Stimulated activated CD4-positive, alpha-beta T cell treated with anti-CD3 and anti-CD28 coated beads, Interleukin-4, amount 100 ng/mL, for 24 hours (primary cell): ENCODE measurements around the gene UTS2R.
"Not testable (repeated sequence)": the region's sequence is repeated elsewhere in the genome, so short reads cannot be mapped to it uniquely, and the experiment has no call there.

Experiments used
- DNase-seq: peaks from one replicate; pipeline ENCODE4 v3.0.0-alpha.2; 2020

UTS2R gene

DNA sequence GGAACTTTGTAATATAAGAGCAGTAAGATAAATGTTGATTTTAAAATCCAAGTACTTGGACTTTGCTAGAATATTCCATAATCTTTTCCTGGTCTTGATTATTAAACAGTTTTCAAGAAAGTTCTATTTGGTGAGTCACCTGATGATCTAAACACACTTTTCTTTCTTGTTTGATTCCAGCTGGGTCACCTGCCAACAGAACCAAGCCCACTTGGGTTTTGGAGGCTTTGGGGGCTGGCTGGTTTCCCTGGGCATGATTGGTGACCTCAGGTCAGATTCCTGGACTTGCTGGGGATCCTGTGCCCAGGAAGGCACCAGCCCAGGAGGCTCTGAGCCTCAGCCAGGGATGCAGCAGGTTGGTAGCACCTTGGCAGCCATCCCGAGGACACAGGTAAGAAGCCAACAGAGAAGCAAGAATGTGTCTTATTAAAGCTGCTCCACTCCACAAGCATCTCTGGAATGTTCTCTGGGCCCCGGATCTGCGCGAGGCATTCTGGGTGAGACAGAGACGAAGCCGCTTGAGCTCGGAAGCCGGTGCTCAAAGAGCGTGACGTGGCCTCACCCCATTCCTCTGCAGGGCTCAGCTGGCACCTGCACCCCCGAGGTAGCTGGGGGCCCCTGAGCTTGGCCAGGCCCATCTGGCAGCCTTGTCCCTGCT, 15.7 kb upstream of the UTS2R start:
- DNase-seq = no peak

DNA sequence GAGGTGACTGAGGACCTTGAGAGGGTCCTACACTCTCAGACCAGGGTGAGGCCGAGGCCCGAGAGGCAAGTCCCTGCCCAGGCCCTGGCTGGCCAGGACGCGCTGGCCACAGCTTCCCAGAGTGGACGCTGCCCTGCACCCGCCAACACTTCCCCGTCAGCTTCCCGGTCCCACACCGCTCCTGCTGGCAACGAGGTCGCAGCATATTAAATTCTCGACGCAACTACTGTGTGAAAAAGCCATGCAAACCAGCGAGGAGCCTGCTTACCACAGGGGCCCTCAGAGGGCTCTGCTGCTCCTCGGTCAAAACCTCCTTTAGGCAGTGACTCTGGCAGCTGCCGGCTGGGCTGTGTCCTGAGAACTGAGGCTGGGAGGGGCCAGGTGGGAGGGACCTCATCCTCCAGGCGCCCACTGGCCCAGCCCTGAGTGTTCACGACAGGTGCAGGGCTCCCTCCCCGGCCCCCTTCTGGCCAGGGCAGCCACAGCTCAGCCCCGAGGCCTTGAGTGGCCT, 14.7 kb upstream of the UTS2R start:
- DNase-seq = no peak

DNA sequence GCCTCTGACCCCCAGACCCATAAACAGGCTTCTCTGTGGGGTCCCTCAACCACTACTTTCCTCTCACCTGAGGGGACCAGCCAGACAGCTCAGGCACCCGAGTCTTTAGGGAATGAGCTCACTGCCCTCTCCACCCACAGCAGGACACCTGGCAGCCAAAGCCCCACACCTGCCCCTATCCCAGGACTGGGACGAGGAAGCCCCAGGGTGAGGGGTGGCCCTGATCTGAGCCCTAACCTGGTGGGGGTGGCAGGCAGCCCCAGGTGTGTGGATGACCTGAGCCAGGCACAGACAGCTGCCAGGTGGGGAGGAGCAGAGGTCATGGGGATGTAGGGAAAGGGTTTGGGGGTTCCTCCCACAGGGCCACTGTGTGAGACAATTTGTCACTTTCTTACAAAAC, 14.2 kb upstream of the UTS2R start:
- DNase-seq = no peak

DNA sequence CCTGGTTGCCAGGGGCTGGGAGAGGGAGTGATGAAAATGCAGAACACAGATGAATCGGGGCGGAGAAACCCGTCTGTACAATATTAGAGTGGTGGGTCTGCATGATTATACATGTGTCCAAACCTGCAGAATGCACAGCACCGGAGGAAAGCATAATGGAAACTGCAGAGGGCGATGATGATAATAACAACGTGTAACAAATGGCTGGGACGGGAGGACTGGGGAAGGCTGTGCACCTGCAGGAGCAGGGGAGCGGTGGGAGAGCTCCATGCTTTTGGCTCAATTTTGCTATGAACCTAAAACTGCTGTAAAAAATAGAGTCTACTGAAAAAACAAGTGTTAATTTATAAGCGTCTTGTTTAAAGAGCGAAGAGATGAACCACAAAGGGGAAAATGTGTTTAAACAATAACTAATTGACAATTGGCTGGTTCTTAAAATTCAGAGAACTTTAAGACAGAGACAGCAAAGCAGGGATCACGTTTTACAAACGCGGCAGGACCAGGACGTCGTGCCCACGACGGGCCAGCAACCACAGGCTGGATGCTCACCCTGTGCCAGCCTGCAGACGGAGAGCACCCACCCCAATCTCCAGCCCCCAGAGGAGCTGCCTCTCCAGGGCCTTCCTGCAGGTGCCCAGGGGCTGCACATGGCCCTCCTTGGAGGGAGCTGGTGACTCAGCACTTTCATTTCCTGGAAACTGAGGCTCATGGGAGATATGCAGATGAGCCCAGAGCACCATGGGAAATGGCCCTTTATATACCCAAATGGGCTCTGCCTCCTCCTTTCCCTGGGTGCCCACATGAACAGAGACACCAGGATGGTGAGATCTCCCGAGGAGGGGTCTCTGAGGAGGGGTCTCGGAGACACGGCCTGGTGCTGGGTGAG, 12.9 kb upstream of the UTS2R start, which contains the start of gene TEX19:
Gene TEX19, plus strand, starts transcription at position 783 of the 886 bp plus-strand sequence. CDS start 2,904 bp downstream, outside the sequence.
- peak; percentile 21 for DNase-seq

DNA sequence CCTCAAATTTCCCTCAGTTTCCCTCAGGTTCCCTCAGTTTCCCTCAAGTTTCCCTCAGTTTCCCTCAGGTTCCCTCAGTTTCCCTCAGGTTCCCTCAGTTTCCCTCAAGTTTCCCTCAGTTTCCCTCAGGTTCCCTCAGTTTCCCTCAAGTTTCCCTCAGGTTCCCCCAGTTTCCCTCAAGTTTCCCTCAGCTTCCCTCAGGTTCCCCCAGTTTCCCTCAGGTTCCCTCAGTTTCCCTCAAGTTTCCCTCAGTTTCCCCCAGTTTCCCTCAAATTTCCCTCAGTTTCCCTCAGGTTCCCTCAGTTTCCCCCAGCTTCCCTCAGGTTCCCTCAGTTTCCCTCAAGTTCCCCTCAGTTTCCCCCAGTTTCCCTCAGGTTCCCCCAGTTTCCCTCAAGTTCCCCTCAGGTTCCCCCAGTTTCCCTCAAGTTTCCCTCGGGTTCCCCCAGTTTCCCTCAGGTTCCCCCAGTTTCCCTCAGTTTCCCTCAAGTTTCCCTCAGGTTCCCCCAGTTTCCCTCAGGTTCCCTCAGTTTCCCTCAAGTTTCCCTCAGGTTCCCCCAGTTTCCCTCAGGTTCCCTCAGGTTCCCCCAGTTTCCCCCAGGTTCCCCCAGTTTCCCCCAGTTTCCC, 12.0 kb upstream of the UTS2R start:
- not testable (repeated sequence) for DNase-seq

DNA sequence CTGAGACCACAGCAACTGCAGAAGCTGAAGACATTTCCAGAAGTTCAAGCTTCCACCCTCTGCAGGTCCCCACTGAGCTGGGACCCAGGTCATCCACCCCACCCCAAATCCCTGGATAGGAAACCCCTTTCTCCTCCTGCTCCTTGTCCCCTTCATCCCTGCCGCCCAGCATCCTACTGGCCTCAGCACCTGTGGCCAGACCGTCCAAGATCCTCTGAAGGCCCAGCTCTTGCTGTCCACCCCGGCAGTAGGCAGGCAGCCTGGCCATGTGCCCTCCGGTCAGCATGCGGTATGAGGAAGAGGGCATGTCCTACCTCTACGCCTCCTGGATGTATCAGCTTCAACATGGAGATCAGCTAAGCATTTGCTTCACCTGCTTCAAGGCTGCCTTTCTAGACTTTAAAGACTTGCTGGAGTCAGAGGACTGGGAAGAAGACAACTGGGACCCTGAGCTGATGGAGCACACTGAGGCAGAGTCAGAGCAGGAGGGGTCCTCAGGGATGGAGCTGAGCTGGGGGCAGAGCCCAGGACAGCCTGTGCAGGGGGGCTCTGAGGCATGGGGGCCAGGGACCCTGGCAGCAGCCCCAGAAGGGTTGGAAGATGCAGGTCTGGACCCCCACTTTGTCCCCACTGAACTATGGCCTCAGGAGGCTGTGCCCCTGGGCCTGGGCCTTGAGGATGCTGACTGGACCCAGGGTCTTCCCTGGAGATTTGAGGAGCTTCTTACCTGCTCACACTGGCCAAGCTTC, 9.5 kb upstream of the UTS2R start:
- no peak for DNase-seq

DNA sequence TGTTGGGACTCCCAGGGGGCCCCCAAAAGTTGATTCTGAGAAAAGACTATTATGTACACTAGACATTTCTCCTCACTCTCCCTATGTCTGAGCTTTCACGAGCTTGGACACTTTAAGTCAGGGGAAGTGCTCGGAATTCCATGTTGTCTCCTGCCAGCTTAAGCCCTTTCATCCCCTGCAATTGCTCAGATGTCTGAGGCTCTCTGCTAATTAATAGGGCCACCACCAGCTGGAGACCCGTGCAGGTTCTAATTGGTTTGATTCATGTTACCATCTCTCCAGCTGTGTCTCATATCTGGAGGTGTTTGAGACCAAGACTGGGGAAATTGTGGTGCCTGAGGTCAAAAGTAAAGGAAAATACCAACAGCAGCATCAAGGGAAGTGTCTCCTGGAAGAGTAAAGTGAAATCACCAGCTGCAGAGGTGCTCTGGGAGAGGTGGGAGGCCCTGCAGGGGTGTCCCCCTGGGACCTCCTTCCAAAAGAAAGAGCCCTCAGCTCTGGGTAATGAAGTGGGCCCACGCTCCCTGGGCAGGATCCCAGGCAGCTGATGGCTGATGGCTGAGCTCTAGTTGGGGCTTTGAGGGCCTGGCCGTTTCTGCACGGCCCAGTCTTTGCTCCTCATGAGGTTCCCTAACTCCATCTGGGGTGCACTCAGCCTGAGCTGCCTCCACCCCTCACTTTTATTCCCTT, 5.8 kb upstream of the UTS2R start:
- no peak for DNase-seq

DNA sequence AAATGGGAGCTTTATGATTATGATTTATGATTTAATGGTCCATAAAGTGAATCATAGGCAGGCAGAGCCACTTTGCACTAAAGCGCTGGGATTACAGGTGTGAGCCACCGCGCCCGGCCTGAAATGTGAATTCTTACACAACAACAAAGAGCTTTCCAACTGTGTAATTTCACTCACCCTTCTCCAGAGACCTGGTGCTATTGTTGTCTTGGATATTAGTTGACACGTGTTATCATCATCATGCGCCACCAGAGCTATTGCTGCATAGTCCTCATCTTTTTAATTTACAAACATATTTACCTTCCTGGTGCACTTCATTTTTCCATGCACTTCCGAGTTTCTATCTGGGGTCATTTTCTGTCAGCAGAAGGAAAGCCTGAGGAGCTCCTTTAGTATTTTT, 4.8 kb upstream of the UTS2R start:
- no peak for DNase-seq

DNA sequence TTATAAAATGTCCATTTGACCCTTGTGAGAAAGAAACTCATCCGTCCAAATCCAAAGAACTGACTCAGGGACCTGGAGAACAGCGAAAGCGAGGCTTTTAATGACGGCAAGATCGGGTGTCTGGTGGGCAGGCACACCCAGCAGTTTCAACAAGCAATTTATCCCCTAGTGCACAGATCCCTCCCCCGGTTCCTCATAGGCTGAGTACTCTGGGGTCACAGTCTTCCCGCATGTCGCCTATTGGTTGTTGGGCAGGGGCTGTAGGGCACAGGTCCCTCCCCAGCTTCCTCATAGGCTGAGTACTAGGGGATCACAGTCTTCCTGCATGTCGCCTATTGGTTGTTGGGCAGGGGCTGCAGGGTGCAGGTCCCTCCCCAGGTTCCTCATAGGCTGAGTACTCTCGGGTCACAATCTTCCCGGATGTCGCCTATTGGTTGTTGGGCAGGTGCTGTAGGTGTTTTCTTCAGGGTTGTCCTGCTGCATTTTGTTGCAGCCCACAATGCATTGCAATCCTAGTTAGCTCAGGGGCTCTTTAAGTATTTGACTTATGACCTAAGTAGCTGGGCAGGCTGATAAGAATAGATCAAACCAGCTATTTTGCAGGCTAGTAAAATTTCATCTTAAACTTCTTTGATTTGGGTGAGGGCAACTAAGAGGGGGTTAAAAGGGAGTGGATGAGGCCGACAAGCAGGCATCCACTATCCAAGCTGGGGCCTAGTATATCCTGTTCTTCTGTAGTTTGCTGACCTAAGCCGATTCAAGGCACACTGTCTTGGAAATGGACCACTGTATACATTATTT, 3.6 kb upstream of the UTS2R start:
- DNase-seq = no peak

DNA sequence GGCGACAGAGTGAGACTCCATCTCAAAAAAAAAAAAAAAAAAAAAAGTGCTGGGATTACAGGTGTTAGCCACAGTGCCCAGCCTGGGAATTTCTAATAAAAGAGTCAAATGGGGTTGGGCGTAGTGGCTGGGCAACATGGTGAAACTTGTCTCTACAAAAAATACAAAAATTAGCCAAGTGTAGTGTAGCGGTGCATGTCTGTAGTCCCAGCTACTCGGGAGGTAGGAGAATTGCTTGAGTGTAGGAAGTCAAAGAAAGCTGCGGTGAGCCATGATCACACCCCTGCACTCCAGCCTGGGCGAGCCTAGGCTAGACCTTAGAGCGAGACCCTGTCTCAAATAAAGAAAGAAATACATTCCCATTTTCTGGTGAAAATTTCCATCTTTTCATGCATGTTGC, 2.4 kb upstream of the UTS2R start:
- no peak for DNase-seq

DNA sequence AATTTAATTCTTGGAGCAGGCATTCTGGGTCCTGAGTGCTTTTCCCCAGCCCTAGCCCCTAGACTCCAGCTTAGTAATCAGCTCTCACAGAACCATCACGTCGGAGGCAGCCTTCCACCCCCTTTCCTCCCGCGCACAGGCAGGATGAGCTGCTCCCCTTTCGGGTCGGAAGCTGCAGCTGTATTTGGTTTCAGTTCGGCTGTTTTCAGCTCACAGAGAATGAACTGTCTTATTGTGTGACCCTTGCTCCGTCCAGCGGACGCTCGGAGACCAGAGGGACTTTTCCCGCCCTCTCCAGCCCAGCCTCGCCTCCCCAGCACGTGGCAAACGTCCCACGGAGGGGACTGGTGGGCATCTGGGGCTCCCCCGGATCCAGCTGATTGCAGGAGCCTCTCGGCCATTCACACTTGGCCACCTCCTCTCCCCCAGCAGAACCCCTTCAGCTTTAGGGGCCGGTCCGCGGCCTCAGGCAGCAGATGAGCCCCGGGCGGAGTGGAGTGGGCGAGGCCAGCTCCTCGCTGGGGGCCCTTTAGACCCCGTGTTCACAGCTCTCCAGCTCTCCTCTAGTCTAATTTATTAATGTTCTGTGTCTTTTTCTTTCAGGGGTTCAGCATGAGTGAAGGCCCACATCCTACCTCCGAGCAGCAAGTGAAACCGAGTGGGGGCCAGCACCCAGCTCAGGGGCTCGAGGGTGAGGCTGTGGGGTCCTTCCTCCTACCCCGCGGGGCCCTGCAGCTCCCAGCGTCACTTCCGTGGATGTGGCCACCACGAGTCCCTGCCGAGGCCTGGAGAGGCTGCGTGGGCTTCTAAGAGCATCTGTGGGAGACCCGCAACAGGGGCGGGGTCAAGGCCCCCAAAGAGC, 863 bp upstream of the UTS2R start:
- peak; percentile 34 for DNase-seq

DNA sequence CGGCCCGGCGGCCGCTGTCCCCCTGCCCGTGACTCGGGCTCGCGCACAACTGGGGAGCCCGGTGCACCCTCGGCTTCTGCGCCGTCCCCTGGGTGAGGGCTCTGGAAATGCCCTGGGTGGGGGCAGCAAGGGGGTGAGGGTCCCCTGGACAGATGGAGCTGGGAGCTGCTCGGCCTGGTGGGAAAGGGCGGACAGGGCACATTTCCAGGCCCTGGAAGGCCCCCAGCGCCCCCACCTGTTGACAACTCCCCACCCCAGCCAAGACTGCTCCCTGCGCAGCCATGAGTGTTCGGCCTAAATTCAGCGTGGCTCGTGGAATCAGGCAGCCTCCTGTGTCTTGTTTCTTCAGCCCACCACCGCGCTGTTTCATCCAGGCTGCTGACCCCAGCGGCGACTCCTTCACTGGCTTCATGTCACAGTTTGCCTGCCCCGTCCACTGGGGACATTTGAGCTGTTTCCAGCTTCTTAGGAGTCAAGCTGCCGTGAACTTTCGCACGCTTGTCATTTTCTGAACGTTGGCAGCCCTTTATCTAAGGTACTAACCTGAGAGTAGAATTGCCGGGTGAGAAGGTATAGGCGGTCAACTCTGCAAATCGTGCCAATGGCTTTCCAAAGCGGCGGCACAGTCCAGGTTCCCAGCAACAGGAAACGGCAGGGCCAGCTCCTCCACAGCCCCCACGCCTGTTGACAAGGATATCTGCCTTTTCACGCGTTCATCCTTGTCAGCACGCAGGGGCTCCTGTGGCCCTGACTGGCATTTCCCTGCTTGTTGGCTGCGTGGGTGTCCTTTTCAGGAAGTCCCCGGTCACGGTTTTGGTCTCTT, 895 bp downstream of the UTS2R start:
- no peak for DNase-seq

DNA sequence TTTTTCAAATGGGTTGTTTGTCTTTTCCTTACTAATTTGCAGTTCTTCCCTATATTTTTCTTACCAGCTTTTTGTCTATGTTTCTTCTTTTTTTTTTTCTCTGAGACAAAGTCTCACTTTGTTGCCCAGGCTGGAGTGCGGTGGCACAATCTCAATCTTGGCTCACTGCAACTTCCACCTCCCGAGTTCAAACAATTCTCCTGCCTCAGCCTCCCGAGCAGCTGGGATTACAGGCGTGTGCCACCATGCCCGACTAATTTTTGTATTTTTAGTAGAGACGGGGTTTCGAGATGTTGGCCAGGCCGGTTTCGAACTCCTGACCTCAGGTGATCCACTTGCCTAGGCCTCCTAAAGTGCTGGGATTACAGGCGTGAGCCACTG, 1.5 kb downstream of the UTS2R start:
- not testable (repeated sequence) for DNase-seq

DNA sequence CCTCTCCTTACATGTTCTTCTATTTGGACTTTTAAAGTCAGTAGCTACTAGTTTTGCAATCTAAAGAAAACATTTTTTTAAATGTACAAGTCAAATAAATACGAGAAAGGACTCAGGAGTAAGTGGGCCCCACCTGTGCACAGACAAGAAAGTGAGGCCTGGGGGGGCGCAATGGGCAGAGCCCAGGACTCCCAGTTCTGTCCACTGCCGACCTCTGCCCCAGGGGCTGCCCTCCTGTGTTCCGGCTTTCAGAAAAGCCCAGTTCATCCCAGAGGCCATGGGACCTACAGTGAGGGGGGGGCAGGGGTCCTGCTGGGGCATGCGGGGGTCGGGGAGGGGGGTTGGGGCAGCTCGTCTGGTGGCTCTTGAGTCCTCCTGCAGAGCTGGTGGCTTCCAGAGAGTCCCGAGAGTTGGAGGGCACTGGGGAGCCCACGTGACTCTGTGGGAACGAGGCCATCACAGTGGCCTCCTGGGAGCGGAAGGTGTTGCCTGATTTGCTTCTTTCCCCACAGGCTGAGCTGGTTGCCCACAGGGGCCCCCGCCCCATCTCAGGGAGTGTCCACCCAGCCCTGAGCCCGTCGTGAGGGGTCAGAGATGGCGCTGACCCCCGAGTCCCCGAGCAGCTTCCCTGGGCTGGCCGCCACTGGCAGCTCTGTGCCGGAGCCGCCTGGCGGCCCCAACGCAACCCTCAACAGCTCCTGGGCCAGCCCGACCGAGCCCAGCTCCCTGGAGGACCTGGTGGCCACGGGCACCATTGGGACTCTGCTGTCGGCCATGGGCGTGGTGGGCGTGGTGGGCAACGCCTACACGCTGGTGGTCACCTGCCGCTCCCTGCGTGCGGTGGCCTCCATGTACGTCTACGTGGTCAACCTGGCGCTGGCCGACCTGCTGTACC, 2.4 kb downstream of the UTS2R start:
- no peak for DNase-seq

DNA sequence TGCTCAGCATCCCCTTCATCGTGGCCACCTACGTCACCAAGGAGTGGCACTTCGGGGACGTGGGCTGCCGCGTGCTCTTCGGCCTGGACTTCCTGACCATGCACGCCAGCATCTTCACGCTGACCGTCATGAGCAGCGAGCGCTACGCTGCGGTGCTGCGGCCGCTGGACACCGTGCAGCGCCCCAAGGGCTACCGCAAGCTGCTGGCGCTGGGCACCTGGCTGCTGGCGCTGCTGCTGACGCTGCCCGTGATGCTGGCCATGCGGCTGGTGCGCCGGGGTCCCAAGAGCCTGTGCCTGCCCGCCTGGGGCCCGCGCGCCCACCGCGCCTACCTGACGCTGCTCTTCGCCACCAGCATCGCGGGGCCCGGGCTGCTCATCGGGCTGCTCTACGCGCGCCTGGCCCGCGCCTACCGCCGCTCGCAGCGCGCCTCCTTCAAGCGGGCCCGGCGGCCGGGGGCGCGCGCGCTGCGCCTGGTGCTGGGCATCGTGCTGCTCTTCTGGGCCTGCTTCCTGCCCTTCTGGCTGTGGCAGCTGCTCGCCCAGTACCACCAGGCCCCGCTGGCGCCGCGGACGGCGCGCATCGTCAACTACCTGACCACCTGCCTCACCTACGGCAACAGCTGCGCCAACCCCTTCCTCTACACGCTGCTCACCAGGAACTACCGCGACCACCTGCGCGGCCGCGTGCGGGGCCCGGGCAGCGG, 3.2 kb downstream of the UTS2R start:
- DNase-seq = no peak

DNA sequence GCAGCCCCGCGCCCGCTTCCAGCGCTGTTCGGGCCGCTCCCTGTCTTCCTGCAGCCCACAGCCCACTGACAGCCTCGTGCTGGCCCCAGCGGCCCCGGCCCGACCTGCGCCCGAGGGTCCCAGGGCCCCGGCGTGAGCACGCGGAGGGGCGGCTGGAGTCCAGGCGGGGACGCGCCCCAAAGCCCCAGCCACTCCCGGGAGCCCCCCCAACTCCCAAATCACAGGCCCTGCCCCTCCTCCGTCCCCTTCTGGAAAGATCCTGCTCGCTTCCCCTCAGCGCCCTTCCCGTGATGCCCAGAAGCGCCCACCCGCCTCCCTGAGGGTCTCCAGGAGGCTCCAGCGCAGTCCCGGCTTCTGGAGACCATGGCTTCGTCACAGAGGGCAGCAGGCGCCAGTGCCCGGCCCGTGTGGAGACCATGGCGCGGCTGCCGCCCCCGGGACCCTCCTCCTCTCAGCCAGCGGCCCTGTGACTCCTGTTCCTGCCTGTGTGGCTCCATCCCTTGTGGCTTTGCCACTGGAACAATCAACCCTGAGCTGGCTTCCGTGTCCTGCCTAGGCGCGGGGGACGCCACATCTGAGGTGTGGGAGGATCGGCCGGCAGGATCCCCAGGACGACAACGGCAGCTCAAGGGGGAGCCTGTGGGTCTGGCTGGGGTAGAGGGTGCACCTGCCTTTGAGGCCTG, 3.9 kb downstream of the UTS2R start:
- DNase-seq = no peak
